Suprapubic skin (tissue), 4 donors: ENCODE data around the gene SAMM50.

Experiments used
- CTCF ChIP-seq, 2 donors: fragments of 200-600 bp in 1 of 2; fragments of 450-650 bp in 1 of 2; sonication (generic) in 1 of 2; IDR thresholded peaks; one replicate each; pipeline ENCODE4 v1.5.1; 2016 to 2019; ENCODE audit warnings: antibody characterized with exemption in 2 of 2, mild to moderate bottlenecking in 1 of 2, moderate library complexity in 1 of 2
- POLR2A ChIP-seq, 2 donors: fragments of 450-650 bp; IDR thresholded peaks; one replicate each; pipeline ENCODE4 v1.6.1; 2017; ENCODE audit warnings: antibody characterized with exemption in 2 of 2, mild to moderate bottlenecking in 2 of 2, moderate library complexity in 2 of 2
- POLR2AphosphoS5 ChIP-seq, 3 donors: sonication (generic); formaldehyde crosslinking; IDR thresholded peaks; one replicate each; pipeline ENCODE4 v1.6.1; 2017; ENCODE audit warnings: antibody characterized with exemption in 3 of 3

GRCh38 chr22:44004104-44004460 is 48.8 kb downstream of the SAMM50 start:
- TF ChIP-seq CTCF (IDR thresholded peaks at IDR 0.05), result no peak
- no peak for TF ChIP-seq POLR2A (IDR thresholded peaks at IDR 0.05)
- no peak for TF ChIP-seq POLR2AphosphoS5 (IDR thresholded peaks at IDR 0.05)
